Fibroblast of lung (primary cell): ENCODE measurements around the gene SLC6A16. TPM values are rescaled to one million over a fixed set of nuclear protein-coding genes. Genes with fewer than 3 reads are reported as not detected.

Experiments
- DNase-seq, 2 donors: peaks; one replicate each; pipeline versions ENCODE4 v3.0.0 to v3.0.0-alpha.2; 2010; ENCODE audit warnings: low read depth in 2 of 2
- H2AFZ ChIP-seq: 2 replicates; pipeline ENCODE4 v1.5.1; 2012; ENCODE audit warnings: low read length, control low read depth, inconsistent platforms
- H3K27ac ChIP-seq: 2 replicates; pipeline ENCODE4 v1.5.1; 2011; ENCODE audit warnings: low read length, control low read depth; ENCODE audit not compliant: insufficient read depth
- H3K27me3 ChIP-seq: 2 replicates; pipeline ENCODE4 v1.5.1; 2011; ENCODE audit warnings: mild to moderate bottlenecking, low read length; ENCODE audit not compliant: control insufficient read depth, insufficient read depth
- H3K36me3 ChIP-seq: 2 replicates; pipeline ENCODE4 v1.5.1; 2011; ENCODE audit warnings: low read length; ENCODE audit not compliant: control insufficient read depth, insufficient read depth
- H3K4me1 ChIP-seq: 2 replicates; pipeline ENCODE4 v1.5.1; 2011; ENCODE audit warnings: low read length; ENCODE audit not compliant: control insufficient read depth, insufficient read depth; ENCODE audit errors: extremely low read depth
- H3K4me2 ChIP-seq: 2 replicates; pipeline ENCODE4 v1.5.1; 2011; ENCODE audit warnings: low read length, control low read depth; ENCODE audit not compliant: insufficient read depth; ENCODE audit errors: extremely low read depth
- H3K4me3 ChIP-seq, 4 experiments: fragments of 200-600 bp in 1 of 4; sonication (generic) in 1 of 4; replicated peaks in 1 of 4; 2 replicates each; pipeline ENCODE4 v1.5.1; 2011 to 2016; ENCODE audit warnings: low read length in 4 of 4, low read depth in 3 of 4, mild to moderate bottlenecking in 3 of 4, control low read depth in 2 of 4, inconsistent platforms in 1 of 4, mixed read lengths in 1 of 4; ENCODE audit not compliant: insufficient read depth in 1 of 4; ENCODE audit errors: control extremely low read depth in 1 of 4
- H3K79me2 ChIP-seq: 2 replicates; pipeline ENCODE4 v1.5.1; 2012; ENCODE audit warnings: mild to moderate bottlenecking, low read length, inconsistent platforms; ENCODE audit not compliant: control insufficient read depth, insufficient read depth
- H3K9ac ChIP-seq: 2 replicates; pipeline ENCODE4 v1.5.1; 2011; ENCODE audit warnings: mild to moderate bottlenecking, low read length, control low read depth; ENCODE audit not compliant: insufficient read depth
- H3K9me3 ChIP-seq: 2 replicates; pipeline ENCODE4 v1.5.1; 2012; ENCODE audit warnings: low read depth, low read length; ENCODE audit not compliant: control insufficient read depth, insufficient read depth
- H4K20me1 ChIP-seq: 2 replicates; pipeline ENCODE4 v1.5.1; 2011; ENCODE audit warnings: low read length; ENCODE audit not compliant: control insufficient read depth, insufficient read depth; ENCODE audit errors: extremely low read depth
- EZH2 ChIP-seq: IDR thresholded peaks from 2 replicates; pipeline ENCODE4 v1.5.1; 2012; ENCODE audit warnings: low read length, control low read depth, mild to moderate bottlenecking; ENCODE audit errors: missing control alignments
- polyA plus RNA-seq, 2 donors: library from polyadenylated mRNA; depleted of rRNA in 1 of 2; stranded (reverse) in 1 of 2; unstranded in 1 of 2; fragments of >200 nt; gene quantifications; 2 replicates each; pipeline ENCODE4 v1.2.1, GENCODE V29; 2011 to 2012; ENCODE audit warnings: missing spikeins in 1 of 2
- total RNA-seq: library from RNA; depleted of rRNA; stranded (reverse); fragments of >200 nt; gene quantifications from 2 replicates; pipeline ENCODE4 v1.2.1, GENCODE V29; 2014
- TF ChIP-seq, protein P1 (sequence below), 2 donors: IDR thresholded peaks in 1 of 2; conservative IDR thresholded peaks in 1 of 2; 1 replicate in 1 of 2; 2 replicates in 1 of 2; pipeline ENCODE4 v1.5.1; 2011 to 2012; ENCODE audit warnings: low read length in 2 of 2, control low read depth in 1 of 2, inconsistent platforms in 1 of 2, low read depth in 1 of 2, mild to moderate bottlenecking in 1 of 2

Gene SLC6A16
- total and polyA plus RNA-seq, 2 donors (not counting 1 experiment from before 2014, with no cell fraction given): under 0.01 to 0.62 TPM

DNA sequence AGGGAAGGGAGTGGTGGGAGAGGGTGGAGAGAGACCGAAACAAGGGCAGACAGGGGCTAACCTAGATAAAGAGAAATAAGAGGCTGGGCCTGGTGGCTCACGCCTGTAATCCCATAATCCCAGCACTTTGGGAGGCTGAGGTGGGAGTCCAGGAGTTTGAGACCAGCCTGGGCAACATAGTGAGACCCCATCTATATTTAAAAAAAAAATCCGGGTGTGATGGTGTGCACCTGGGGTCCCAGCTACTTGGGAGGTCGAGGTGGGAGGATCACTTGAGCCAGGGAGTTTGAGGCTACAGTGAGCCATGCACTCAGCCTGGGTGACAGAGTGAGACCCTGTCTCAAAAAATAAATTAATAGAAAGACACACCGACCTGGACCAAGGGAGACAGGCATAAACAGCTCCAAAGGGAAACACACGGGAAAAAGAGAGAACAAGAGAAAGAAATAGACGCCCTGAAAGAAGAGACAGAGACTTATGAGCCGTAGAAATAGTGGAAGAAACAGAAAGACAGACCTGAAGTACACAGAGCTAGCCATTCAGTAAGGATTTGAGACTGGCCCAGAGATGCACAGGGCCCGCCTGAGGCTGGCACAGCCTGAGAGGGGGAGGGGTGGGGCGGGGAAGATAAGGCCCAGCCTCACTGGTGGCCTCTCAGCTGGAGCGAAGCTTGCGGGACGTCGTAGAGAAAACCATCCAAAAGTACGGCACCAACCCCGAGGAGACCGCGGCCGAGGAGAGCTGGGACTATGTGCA, 12.5 kb upstream of the SLC6A16 start:
- H3K9ac ChIP-seq: no peak overlapping the region
- no peaks in the 10 kb centered on the region for H4K20me1 ChIP-seq
- H3K9me3 ChIP-seq: no peaks in the 10 kb centered on the region
- no peak overlapping the region for H3K4me2 ChIP-seq
- peaks cover 2% of the 10 kb centered on the region for H3K36me3 ChIP-seq
- H3K27me3 ChIP-seq: peaks cover 7% of the 10 kb centered on the region
- no peaks in the 10 kb centered on the region for H3K79me2 ChIP-seq
- H2AFZ ChIP-seq: no peak overlapping the region
- TF ChIP-seq EZH2: no peak
- TF ChIP-seq, protein P1, sequence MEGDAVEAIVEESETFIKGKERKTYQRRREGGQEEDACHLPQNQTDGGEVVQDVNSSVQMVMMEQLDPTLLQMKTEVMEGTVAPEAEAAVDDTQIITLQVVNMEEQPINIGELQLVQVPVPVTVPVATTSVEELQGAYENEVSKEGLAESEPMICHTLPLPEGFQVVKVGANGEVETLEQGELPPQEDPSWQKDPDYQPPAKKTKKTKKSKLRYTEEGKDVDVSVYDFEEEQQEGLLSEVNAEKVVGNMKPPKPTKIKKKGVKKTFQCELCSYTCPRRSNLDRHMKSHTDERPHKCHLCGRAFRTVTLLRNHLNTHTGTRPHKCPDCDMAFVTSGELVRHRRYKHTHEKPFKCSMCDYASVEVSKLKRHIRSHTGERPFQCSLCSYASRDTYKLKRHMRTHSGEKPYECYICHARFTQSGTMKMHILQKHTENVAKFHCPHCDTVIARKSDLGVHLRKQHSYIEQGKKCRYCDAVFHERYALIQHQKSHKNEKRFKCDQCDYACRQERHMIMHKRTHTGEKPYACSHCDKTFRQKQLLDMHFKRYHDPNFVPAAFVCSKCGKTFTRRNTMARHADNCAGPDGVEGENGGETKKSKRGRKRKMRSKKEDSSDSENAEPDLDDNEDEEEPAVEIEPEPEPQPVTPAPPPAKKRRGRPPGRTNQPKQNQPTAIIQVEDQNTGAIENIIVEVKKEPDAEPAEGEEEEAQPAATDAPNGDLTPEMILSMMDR (conservative IDR thresholded peaks at IDR 0.05 in 1 of 2, IDR thresholded peaks at IDR 0.05 in 1 of 2; ENCODE audit: low read depth in 1 of 2, low read length in 2 of 2): no peak
- no peak overlapping the region for H3K27ac ChIP-seq
- H3K4me3 ChIP-seq: no peak overlapping the region
- H3K4me1 ChIP-seq: peaks cover 4% of the 10 kb centered on the region
- DNase-seq: no peak

DNA sequence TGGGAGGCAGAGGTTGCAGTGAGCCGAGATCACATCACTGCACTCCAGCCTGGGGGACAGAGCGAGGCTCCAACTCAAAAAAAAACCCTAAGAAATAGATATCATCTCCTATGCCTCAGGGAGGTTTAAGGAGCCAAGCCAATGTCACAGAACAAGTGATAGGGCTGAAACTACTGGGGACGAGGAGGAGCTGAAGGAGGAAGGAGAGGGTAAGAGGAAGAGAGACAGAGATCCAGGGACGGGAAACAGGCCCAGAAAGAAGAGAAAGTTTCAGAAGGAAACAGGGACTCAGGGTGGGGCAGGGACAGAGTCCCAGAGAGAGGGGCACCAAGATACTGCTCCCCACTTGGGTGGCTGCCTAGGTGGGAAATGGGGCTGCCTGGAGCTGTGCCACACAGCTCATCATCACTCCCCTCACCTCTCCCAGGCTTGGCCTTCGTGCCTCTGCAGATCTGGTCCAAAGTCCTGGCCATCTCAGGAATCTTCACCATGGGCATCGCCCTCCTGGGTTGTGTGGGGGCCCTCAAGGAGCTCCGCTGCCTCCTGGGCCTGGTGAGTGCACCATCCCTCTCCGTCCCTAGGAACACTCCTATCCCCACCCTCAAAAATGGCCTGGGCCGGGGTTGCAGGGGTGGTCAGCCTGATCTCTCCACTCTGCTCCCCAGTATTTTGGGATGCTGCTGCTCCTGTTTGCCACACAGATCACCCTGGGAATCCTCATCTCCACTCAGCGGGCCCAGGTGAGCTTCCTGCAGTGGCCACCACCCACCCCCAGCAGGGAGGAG, 11.7 kb upstream of the SLC6A16 start:
- peaks cover 2% of the 10 kb centered on the region for H3K36me3 ChIP-seq
- H3K9me3 ChIP-seq: no peaks in the 10 kb centered on the region
- peaks cover 4% of the 10 kb centered on the region for H3K4me1 ChIP-seq
- no peaks in the 10 kb centered on the region for H4K20me1 ChIP-seq
- no peak overlapping the region for H2AFZ ChIP-seq
- no peaks in the 10 kb centered on the region for H3K79me2 ChIP-seq
- H3K27ac ChIP-seq: no peak overlapping the region
- DNase-seq: no peak
- no peak overlapping the region for H3K9ac ChIP-seq
- TF ChIP-seq, protein P1 (conservative IDR thresholded peaks at IDR 0.05 in 1 of 2, IDR thresholded peaks at IDR 0.05 in 1 of 2; ENCODE audit: low read depth in 1 of 2, low read length in 2 of 2): no peak
- TF ChIP-seq EZH2: no peak
- H3K4me2 ChIP-seq: no peak overlapping the region
- no peak overlapping the region for H3K4me3 ChIP-seq
- H3K27me3 ChIP-seq: peaks cover 7% of the 10 kb centered on the region

DNA sequence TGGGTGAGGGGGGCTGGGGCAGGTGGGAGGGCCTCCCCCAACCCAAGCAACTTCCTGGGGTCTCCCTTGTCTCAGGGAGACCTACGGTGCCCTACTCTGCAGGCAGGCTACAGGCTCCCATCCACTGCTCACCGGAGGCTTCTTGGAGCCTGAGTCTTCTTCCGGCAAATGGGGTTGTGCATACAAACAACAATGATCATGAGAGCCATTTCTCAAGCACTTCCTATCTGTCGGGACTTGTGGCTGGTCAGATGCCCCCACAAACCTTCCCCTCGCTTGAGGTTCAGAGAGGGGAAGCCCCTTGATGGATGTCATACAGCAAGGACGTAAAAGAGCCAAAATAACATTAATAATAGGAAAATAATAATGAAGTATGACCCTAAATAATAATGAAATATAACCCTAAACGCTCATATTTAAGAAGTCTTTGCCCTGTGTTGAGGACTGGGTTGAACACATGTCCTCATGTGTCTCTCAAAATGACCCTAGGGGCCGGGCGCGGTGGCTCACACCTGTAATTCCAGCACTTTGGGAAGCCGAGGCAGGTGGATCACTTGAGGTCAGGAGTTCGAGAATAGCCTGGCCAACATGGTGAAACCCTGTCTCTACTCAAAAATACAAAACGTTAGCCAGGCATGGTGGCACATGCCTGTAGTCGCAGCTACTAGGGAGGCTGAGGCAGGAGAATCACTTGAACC, 10.9 kb upstream of the SLC6A16 start:
- Histone ChIP-seq H3K4me1 (peaks cover 4% of the 10 kb centered on the region), H3K27me3 (peaks cover 7% of the 10 kb centered on the region), H4K20me1 (no peaks in the 10 kb centered on the region), H3K4me3 (no peak overlapping the region), H3K9me3 (no peaks in the 10 kb centered on the region), H3K27ac (no peak overlapping the region), H3K36me3 (no peaks in the 10 kb centered on the region), H2AFZ (no peak overlapping the region), H3K4me2 (no peak overlapping the region), H3K9ac (no peak overlapping the region), H3K79me2 (no peaks in the 10 kb centered on the region)
- TF ChIP-seq, protein P1 (conservative IDR thresholded peaks at IDR 0.05 in 1 of 2, IDR thresholded peaks at IDR 0.05 in 1 of 2; ENCODE audit: low read depth in 1 of 2, low read length in 2 of 2): no peak
- TF ChIP-seq EZH2: no peak
- DNase-seq: no peak
